ENCODE data around the gene TMEM109. TPM values are rescaled to one million over a fixed set of nuclear protein-coding genes. Genes with fewer than 3 reads are reported as not detected.

The TMEM109 gene
- total RNA-seq, 1 experiment from 2014 or later, result 165 TPM

DNA sequence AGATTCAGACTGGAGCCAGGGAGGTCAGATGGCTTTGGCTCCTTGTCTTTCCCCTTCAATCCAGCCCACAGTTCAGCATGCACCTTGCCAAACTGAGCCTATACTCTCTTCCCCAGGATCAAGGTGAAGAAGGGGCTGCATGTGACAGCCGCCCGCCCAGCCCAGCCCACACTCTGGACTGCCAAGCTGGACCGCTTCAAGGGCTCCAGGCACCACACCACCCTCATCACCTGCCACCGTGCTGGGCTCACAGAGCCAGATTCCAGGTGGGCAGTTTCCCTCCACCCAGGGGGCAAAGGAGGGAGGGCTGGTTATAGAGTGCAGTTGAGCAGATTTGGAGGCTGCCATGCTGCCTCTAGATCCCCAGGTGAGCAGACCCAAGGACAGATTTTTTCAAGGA is 16.4 kb downstream of the TMEM109 start:
- Histone ChIP-seq H3K27ac (ENCODE audit: low read length) (no peak overlapping the region), H3K9me3 (ENCODE audit: low read length) (no peaks in the 10 kb centered on the region), H3K4me2 (ENCODE audit: low read length) (no peak overlapping the region), H3K4me3 (ENCODE audit: low read length) (no peak overlapping the region), H4K20me1 (ENCODE audit: low read length) (peaks cover 6% of the 10 kb centered on the region; the same call in 1 of the 2 replicates), H3K36me3 (ENCODE audit: low read depth, low read length) (peaks cover 11% of the 10 kb centered on the region; the same call in 1 of the 2 replicates), H3K4me1 (ENCODE audit: insufficient read depth, low read length) (peaks cover 11% of the 10 kb centered on the region), H3K27me3 (ENCODE audit: low read length) (no peaks in the 10 kb centered on the region), H3F3A (ENCODE audit: low read length, unreplicated experiment) (no peaks in the 10 kb centered on the region), H3K9me2 (replicated peaks; ENCODE audit: low read length) (no peaks in the 10 kb centered on the region), H2AFZ (ENCODE audit: low read length) (no peak overlapping the region), H3K79me2 (ENCODE audit: low read length) (0 out of 2 replicates have a peak, but pooled peaks cover under 1% of the 10 kb centered on the region), H3K9ac (ENCODE audit: low read length) (no peak overlapping the region)
- intact Hi-C loops (cut with micrococcal nuclease), result no loop called here
- ATAC-seq, result no peak
- DNase-seq, result no peak
- TF ChIP-seq, protein P1, sequence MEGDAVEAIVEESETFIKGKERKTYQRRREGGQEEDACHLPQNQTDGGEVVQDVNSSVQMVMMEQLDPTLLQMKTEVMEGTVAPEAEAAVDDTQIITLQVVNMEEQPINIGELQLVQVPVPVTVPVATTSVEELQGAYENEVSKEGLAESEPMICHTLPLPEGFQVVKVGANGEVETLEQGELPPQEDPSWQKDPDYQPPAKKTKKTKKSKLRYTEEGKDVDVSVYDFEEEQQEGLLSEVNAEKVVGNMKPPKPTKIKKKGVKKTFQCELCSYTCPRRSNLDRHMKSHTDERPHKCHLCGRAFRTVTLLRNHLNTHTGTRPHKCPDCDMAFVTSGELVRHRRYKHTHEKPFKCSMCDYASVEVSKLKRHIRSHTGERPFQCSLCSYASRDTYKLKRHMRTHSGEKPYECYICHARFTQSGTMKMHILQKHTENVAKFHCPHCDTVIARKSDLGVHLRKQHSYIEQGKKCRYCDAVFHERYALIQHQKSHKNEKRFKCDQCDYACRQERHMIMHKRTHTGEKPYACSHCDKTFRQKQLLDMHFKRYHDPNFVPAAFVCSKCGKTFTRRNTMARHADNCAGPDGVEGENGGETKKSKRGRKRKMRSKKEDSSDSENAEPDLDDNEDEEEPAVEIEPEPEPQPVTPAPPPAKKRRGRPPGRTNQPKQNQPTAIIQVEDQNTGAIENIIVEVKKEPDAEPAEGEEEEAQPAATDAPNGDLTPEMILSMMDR (conservative IDR thresholded peaks at IDR 0.05; ENCODE audit: low read depth, low read length), result no peak
- TF ChIP-seq EZH2 (IDR thresholded peaks at IDR 0.05; ENCODE audit: low read length, unreplicated experiment) (no peak), EZH2phosphoT487 (IDR thresholded peaks at IDR 0.05; ENCODE audit: borderline replicate concordance, low read length) (no peak)
- CTCF ChIA-PET, result no interaction called here
- BruUV-seq (replicated peaks), result no TSS peak
- POLR2A ChIA-PET (ENCODE audit: unreplicated experiment), result no interaction called here

DNA sequence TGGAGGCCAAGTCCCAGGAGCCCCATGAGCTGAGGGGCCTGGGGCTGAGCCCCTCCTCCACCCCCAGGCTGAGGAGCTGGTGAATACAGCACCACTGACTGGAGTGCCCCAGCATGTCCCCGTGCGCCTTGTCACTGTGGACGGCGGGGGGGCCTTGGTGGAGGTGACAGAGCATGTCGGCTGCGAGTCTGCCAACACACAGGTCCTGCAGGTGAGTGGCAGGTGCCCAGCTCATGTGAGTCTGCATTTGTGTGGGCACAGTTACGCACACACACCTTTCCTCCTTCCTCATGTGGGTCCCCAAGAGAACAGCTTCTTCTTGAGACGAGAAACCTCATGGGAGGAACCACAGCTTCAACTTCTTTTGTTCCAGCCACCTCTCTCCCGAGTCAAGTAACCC is 18.0 kb downstream of the TMEM109 start:
- no TSS peak for BruUV-seq (replicated peaks)
- Histone ChIP-seq H3K9me3 (ENCODE audit: low read length) (no peaks in the 10 kb centered on the region), H3K36me3 (ENCODE audit: low read depth, low read length) (peaks cover 11% of the 10 kb centered on the region; the same call in 1 of the 2 replicates), H3K9me2 (replicated peaks; ENCODE audit: low read length) (no peaks in the 10 kb centered on the region), H3F3A (ENCODE audit: low read length, unreplicated experiment) (no peaks in the 10 kb centered on the region), H3K4me2 (ENCODE audit: low read length) (no peak overlapping the region), H3K4me1 (ENCODE audit: insufficient read depth, low read length) (no peaks in the 10 kb centered on the region), H4K20me1 (ENCODE audit: low read length) (no peaks in the 10 kb centered on the region), H3K4me3 (ENCODE audit: low read length) (no peak overlapping the region), H3K27ac (ENCODE audit: low read length) (no peak overlapping the region), H3K9ac (ENCODE audit: low read length) (no peak overlapping the region), H3K79me2 (ENCODE audit: low read length) (no peaks in the 10 kb centered on the region), H3K27me3 (ENCODE audit: low read length) (no peaks in the 10 kb centered on the region), H2AFZ (ENCODE audit: low read length) (no peak overlapping the region)
- ATAC-seq (no peak), DNase-seq (no peak)
- intact Hi-C loops (cut with micrococcal nuclease), result no loop called here
- ChIA-PET CTCF (no interaction called here), POLR2A (ENCODE audit: unreplicated experiment) (no interaction called here)
- TF ChIP-seq EZH2phosphoT487 (IDR thresholded peaks at IDR 0.05; ENCODE audit: borderline replicate concordance, low read length) (no peak), EZH2 (IDR thresholded peaks at IDR 0.05; ENCODE audit: low read length, unreplicated experiment) (no peak)
- TF ChIP-seq, protein P1 (conservative IDR thresholded peaks at IDR 0.05; ENCODE audit: low read depth, low read length), result no peak

DNA sequence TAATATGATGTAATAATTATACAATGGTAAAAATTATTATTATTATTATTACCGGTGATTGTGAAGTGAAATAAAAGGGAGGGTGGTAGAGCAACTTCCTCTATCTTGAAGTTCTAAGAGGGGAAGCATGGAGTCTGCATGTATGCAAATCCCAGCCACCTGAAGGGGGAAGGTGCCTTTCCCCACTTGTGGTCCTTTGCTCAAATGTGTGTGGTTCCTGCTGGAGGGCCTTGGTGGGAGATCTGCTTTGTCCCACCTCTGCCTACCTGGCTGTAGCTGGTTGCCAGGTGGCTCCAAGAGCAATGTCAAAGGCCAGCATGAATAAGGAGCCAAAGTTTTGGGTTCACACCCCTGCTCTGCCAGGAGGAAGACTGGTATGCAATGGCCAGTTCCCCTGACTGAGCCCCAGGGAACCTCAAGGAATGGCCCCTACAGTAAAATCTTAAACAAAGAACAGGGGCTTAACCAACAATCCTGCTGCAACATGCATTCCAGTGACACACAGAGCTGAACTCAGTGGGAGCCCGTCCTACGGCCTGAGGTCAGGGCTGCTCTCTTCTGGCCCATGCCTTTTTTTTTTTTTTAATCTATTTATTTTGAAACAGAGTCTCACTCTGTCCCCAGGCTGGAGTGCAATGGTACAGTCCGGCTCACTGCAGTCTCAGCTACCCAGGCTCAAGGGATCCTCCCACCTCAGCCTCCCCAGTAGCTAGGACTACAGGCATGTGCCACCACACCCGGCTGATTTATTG is 18.8 kb downstream of the TMEM109 start:
- no peaks in the 10 kb centered on the region for H3K79me2 ChIP-seq (ENCODE audit: low read length)
- H3K36me3 ChIP-seq (ENCODE audit: low read depth, low read length), result peaks cover 11% of the 10 kb centered on the region; the same call in 1 of the 2 replicates
- BruUV-seq (replicated peaks), result no TSS peak
- TF ChIP-seq EZH2phosphoT487 (IDR thresholded peaks at IDR 0.05; ENCODE audit: borderline replicate concordance, low read length), result no peak
- TF ChIP-seq, protein P1 (conservative IDR thresholded peaks at IDR 0.05; ENCODE audit: low read depth, low read length), result no peak
- no peak for TF ChIP-seq EZH2 (IDR thresholded peaks at IDR 0.05; ENCODE audit: low read length, unreplicated experiment)
- no peaks in the 10 kb centered on the region for H3F3A ChIP-seq (ENCODE audit: low read length, unreplicated experiment)
- H3K9me3 ChIP-seq (ENCODE audit: low read length), result no peaks in the 10 kb centered on the region
- no peak overlapping the region for H3K4me3 ChIP-seq (ENCODE audit: low read length)
- H3K9ac ChIP-seq (ENCODE audit: low read length), result no peak overlapping the region
- no peak overlapping the region for H3K27ac ChIP-seq (ENCODE audit: low read length)
- no peaks in the 10 kb centered on the region for H3K4me1 ChIP-seq (ENCODE audit: insufficient read depth, low read length)
- POLR2A ChIA-PET (ENCODE audit: unreplicated experiment), result no interaction called here
- H4K20me1 ChIP-seq (ENCODE audit: low read length), result no peaks in the 10 kb centered on the region
- DNase-seq (no peak), ATAC-seq (no peak)
- H3K27me3 ChIP-seq (ENCODE audit: low read length), result no peaks in the 10 kb centered on the region
- no peaks in the 10 kb centered on the region for H3K9me2 ChIP-seq (replicated peaks; ENCODE audit: low read length)
- intact Hi-C loops (cut with micrococcal nuclease), result no loop called here
- CTCF ChIA-PET, result no interaction called here
- no peak overlapping the region for H3K4me2 ChIP-seq (ENCODE audit: low read length)
- no peak overlapping the region for H2AFZ ChIP-seq (ENCODE audit: low read length)
